ENCODE results near the gene S100A14.
A peak's percentile ranks its signal among the peaks of the same experiment; 100 is the strongest.
"Not testable (repeated sequence)": the region's sequence is repeated elsewhere in the genome, so short reads cannot be mapped to it uniquely, and the experiment has no call there.

S100A14 gene

GRCh38 chr1:153577624-153578051 lies 38.5 kb downstream of the S100A14 start:
- no peak overlapping the region for H3K4ac ChIP-seq (ENCODE audit: low read depth, low read length)
- WGBS (ENCODE audit: extremely low coverage, insufficient coverage, insufficient read length) = no CpG with 5 or more reads among the region's 9 CpGs
- no peak overlapping the region for H3K4me2 ChIP-seq (ENCODE audit: low read length)
- H4K8ac ChIP-seq (ENCODE audit: low read depth, low read length) = no peak overlapping the region
- H3K9me3 ChIP-seq (ENCODE audit: insufficient read depth, low read depth, low read length) = peaks cover 4% of the 10 kb centered on the region
- H2AK5ac ChIP-seq (ENCODE audit: low read length) = peak overlapping the region; percentile 11
- peak overlapping the region; percentile 5 for H3K18ac ChIP-seq (ENCODE audit: low read length)
- H2BK12ac ChIP-seq (ENCODE audit: low read length) = peak overlapping the region; percentile 93
- no peak overlapping the region for H3K23ac ChIP-seq (ENCODE audit: low read length)
- H3K9ac ChIP-seq (ENCODE audit: low read length) = peak overlapping the region; percentile 67
- H2BK120ac ChIP-seq (ENCODE audit: insufficient read depth, low read length, poor library complexity) = peak overlapping the region; percentile 15
- H3K36me3 ChIP-seq (ENCODE audit: control insufficient read depth in 1 of 2, insufficient read depth in 2 of 2, low read length in 2 of 2) = no peaks in the 10 kb centered on the region
- DNase-seq = no peak
- H3K14ac ChIP-seq (ENCODE audit: low read length) = peak overlapping the region; percentile 74
- no peaks in the 10 kb centered on the region for H3K79me2 ChIP-seq (ENCODE audit: control insufficient read depth, insufficient read depth, low read length, poor library complexity)
- H2AFZ ChIP-seq (ENCODE audit: insufficient read depth, low read length, poor library complexity) = no peak overlapping the region
- H3K27me3 ChIP-seq (ENCODE audit: insufficient read depth, low read length) = no peaks in the 10 kb centered on the region
- H3K79me1 ChIP-seq (ENCODE audit: low read length) = peaks cover 11% of the 10 kb centered on the region
- H3K4me3 ChIP-seq (ENCODE audit: low read depth, low read length) = no peak overlapping the region
- H4K12ac ChIP-seq (ENCODE audit: low read depth, low read length) = no peak overlapping the region
- H4K91ac ChIP-seq (ENCODE audit: low read depth, low read length) = peak overlapping the region; percentile 82
- peak overlapping the region; percentile 51 for H2BK5ac ChIP-seq (ENCODE audit: low read depth, low read length, poor library complexity)
- H3K27ac ChIP-seq (ENCODE audit: low read depth, low read length) = no peak overlapping the region
- peaks cover 7 to 13% of the 10 kb centered on the region in 2 experiments for H3K4me1 ChIP-seq (ENCODE audit: control insufficient read depth in 1 of 2, insufficient read depth in 2 of 2, low read length in 2 of 2)

- Histone ChIP-seq H3K27me3 (ENCODE audit: insufficient read depth, low read length) (no peaks in the 10 kb centered on the region), H3K9ac (ENCODE audit: low read length) (no peak overlapping the region), H4K12ac (ENCODE audit: low read depth, low read length) (no peak overlapping the region), H3K23ac (ENCODE audit: low read length) (no peak overlapping the region), H3K4ac (ENCODE audit: low read depth, low read length) (no peak overlapping the region), H2BK5ac (ENCODE audit: low read depth, low read length, poor library complexity) (no peak overlapping the region), H3K4me3 (ENCODE audit: low read depth, low read length) (no peak overlapping the region), H3K18ac (ENCODE audit: low read length) (no peak overlapping the region), H4K91ac (ENCODE audit: low read depth, low read length) (peak overlapping the region; percentile 45), H3K4me1 (ENCODE audit: control insufficient read depth in 1 of 2, insufficient read depth in 2 of 2, low read length in 2 of 2) (peaks cover 7 to 13% of the 10 kb centered on the region in 2 experiments), H3K14ac (ENCODE audit: low read length) (no peak overlapping the region), H3K79me2 (ENCODE audit: control insufficient read depth, insufficient read depth, low read length, poor library complexity) (no peaks in the 10 kb centered on the region), H3K27ac (ENCODE audit: low read depth, low read length) (no peak overlapping the region), H2AFZ (ENCODE audit: insufficient read depth, low read length, poor library complexity) (no peak overlapping the region), H3K4me2 (ENCODE audit: low read length) (no peak overlapping the region), H2BK12ac (ENCODE audit: low read length) (peak overlapping the region; percentile 74), H3K79me1 (ENCODE audit: low read length) (peaks cover 11% of the 10 kb centered on the region), H2AK5ac (ENCODE audit: low read length) (peak overlapping the region; percentile 87), H2BK120ac (ENCODE audit: insufficient read depth, low read length, poor library complexity) (no peak overlapping the region), H4K8ac (ENCODE audit: low read depth, low read length) (no peak overlapping the region), H3K36me3 (ENCODE audit: control insufficient read depth in 1 of 2, insufficient read depth in 2 of 2, low read length in 2 of 2) (no peaks in the 10 kb centered on the region), H3K9me3 (ENCODE audit: insufficient read depth, low read depth, low read length) (peaks cover 4% of the 10 kb centered on the region)
- DNase-seq = no peak
- WGBS (ENCODE audit: extremely low coverage, insufficient coverage, insufficient read length) = no CpG with 5 or more reads among the region's 4 CpGs
Measured at GRCh38 chr1:153577138-153577537, 39.0 kb downstream of the S100A14 start.

- H3K27ac ChIP-seq (ENCODE audit: low read depth, low read length); H3K27me3 ChIP-seq (ENCODE audit: insufficient read depth, low read length); H3K36me3 ChIP-seq (ENCODE audit: control insufficient read depth in 1 of 2, insufficient read depth in 2 of 2, low read length in 2 of 2); H4K8ac ChIP-seq (ENCODE audit: low read depth, low read length); H2BK120ac ChIP-seq (ENCODE audit: insufficient read depth, low read length, poor library complexity); H3K4ac ChIP-seq (ENCODE audit: low read depth, low read length); H2AK5ac ChIP-seq (ENCODE audit: low read length); H3K79me2 ChIP-seq (ENCODE audit: control insufficient read depth, insufficient read depth, low read length, poor library complexity); H3K9me3 ChIP-seq (ENCODE audit: insufficient read depth, low read depth, low read length); H3K4me3 ChIP-seq (ENCODE audit: low read depth, low read length); H4K91ac ChIP-seq (ENCODE audit: low read depth, low read length); H2AFZ ChIP-seq (ENCODE audit: insufficient read depth, low read length, poor library complexity); H3K9ac ChIP-seq (ENCODE audit: low read length); H4K12ac ChIP-seq (ENCODE audit: low read depth, low read length); H3K23ac ChIP-seq (ENCODE audit: low read length); DNase-seq; H3K4me2 ChIP-seq (ENCODE audit: low read length); H2BK5ac ChIP-seq (ENCODE audit: low read depth, low read length, poor library complexity); H3K14ac ChIP-seq (ENCODE audit: low read length); H3K18ac ChIP-seq (ENCODE audit: low read length); H2BK12ac ChIP-seq (ENCODE audit: low read length): not testable (repeated sequence)
- no CpG with 5 or more reads among the region's 10 CpGs for WGBS (ENCODE audit: extremely low coverage, insufficient coverage, insufficient read length)
- Histone ChIP-seq H3K4me1 (ENCODE audit: control insufficient read depth in 1 of 2, insufficient read depth in 2 of 2, low read length in 2 of 2) (peaks cover 7 to 13% of the 10 kb centered on the region in 2 experiments), H3K79me1 (ENCODE audit: low read length) (peaks cover 11% of the 10 kb centered on the region)
Measured at GRCh38 chr1:153575497-153575896, 40.6 kb downstream of the S100A14 start.

GRCh38 chr1:153575081-153575491 lies 41.0 kb downstream of the S100A14 start:
- H3K23ac ChIP-seq (ENCODE audit: low read length); H2AFZ ChIP-seq (ENCODE audit: insufficient read depth, low read length, poor library complexity); H4K12ac ChIP-seq (ENCODE audit: low read depth, low read length); H3K4me2 ChIP-seq (ENCODE audit: low read length); H2AK5ac ChIP-seq (ENCODE audit: low read length); H3K4me3 ChIP-seq (ENCODE audit: low read depth, low read length); H3K18ac ChIP-seq (ENCODE audit: low read length); H3K27me3 ChIP-seq (ENCODE audit: insufficient read depth, low read length); H3K36me3 ChIP-seq (ENCODE audit: control insufficient read depth in 1 of 2, insufficient read depth in 2 of 2, low read length in 2 of 2); H4K91ac ChIP-seq (ENCODE audit: low read depth, low read length); H2BK120ac ChIP-seq (ENCODE audit: insufficient read depth, low read length, poor library complexity); H3K4ac ChIP-seq (ENCODE audit: low read depth, low read length); H3K14ac ChIP-seq (ENCODE audit: low read length); H2BK12ac ChIP-seq (ENCODE audit: low read length); H3K27ac ChIP-seq (ENCODE audit: low read depth, low read length); H3K79me2 ChIP-seq (ENCODE audit: control insufficient read depth, insufficient read depth, low read length, poor library complexity); H3K9me3 ChIP-seq (ENCODE audit: insufficient read depth, low read depth, low read length); DNase-seq; H4K8ac ChIP-seq (ENCODE audit: low read depth, low read length); H3K9ac ChIP-seq (ENCODE audit: low read length); H2BK5ac ChIP-seq (ENCODE audit: low read depth, low read length, poor library complexity): not testable (repeated sequence)
- peaks cover 11% of the 10 kb centered on the region for H3K79me1 ChIP-seq (ENCODE audit: low read length)
- no CpG with 5 or more reads among the region's 35 CpGs for WGBS (ENCODE audit: extremely low coverage, insufficient coverage, insufficient read length)
- peaks cover 7 to 13% of the 10 kb centered on the region in 2 experiments for H3K4me1 ChIP-seq (ENCODE audit: control insufficient read depth in 1 of 2, insufficient read depth in 2 of 2, low read length in 2 of 2)
